H9 (cell line): ENCODE data around the gene MRTO4. TPM values are rescaled to one million over a fixed set of nuclear protein-coding genes. Genes with fewer than 3 reads are reported as not detected.
"Not testable (repeated sequence)": the region's sequence is repeated elsewhere in the genome, so short reads cannot be mapped to it uniquely, and the experiment has no call there.

ENCODE experiments used
- DNase-seq: peaks from one replicate; pipeline ENCODE4 v3.0.0-alpha.2; 2017
- H2AFZ ChIP-seq: one replicate; pipeline ENCODE4 v1.6.1; 2013; ENCODE audit warnings: mild to moderate bottlenecking, low read length, control low read depth, moderate library complexity
- H2AK5ac ChIP-seq: 2 replicates; pipeline ENCODE4 v1.6.1; 2013; ENCODE audit warnings: low read length, control low read depth, mixed read lengths; ENCODE audit not compliant: insufficient read length
- H2BK120ac ChIP-seq: one replicate; pipeline ENCODE4 v1.6.1; 2013; ENCODE audit warnings: low read depth, mild to moderate bottlenecking, low read length, control low read depth, inconsistent platforms; ENCODE audit not compliant: poor library complexity, severe bottlenecking
- H2BK12ac ChIP-seq: 2 replicates; pipeline ENCODE4 v1.6.1; 2013; ENCODE audit warnings: low read length, control low read depth, mixed read lengths, low read depth; ENCODE audit not compliant: insufficient read length
- H2BK15ac ChIP-seq: 2 replicates; pipeline ENCODE4 v1.6.1; 2013; ENCODE audit warnings: low read depth, low read length, control low read depth
- H2BK20ac ChIP-seq: one replicate; pipeline ENCODE4 v1.6.1; 2013; ENCODE audit warnings: low read depth, mild to moderate bottlenecking, low read length, control low read depth, inconsistent platforms; ENCODE audit not compliant: poor library complexity, severe bottlenecking
- H2BK5ac ChIP-seq: 2 replicates; pipeline ENCODE4 v1.6.1; 2013; ENCODE audit warnings: low read length, control low read depth, mixed read lengths; ENCODE audit not compliant: insufficient read length
- H3K14ac ChIP-seq: 2 replicates; pipeline ENCODE4 v1.6.1; 2013; ENCODE audit warnings: low read length, control low read depth; ENCODE audit not compliant: insufficient read depth
- H3K18ac ChIP-seq: 2 replicates; pipeline ENCODE4 v1.6.1; 2013; ENCODE audit warnings: low read depth, mild to moderate bottlenecking, mixed read lengths, low read length, control low read depth; ENCODE audit not compliant: insufficient read length
- H3K23ac ChIP-seq: 2 replicates; pipeline ENCODE4 v1.6.1; 2013; ENCODE audit warnings: low read length, control low read depth, mixed read lengths, low read depth; ENCODE audit not compliant: insufficient read length
- H3K23me2 ChIP-seq: 2 replicates; pipeline ENCODE4 v1.6.1; 2013; ENCODE audit warnings: low read depth, mild to moderate bottlenecking, mixed read lengths, low read length, control low read depth; ENCODE audit not compliant: insufficient read length, poor library complexity, severe bottlenecking
- H3K27ac ChIP-seq: 2 replicates; pipeline ENCODE4 v1.5.1; 2013; ENCODE audit warnings: low read length, control low read depth, mixed read lengths, low read depth; ENCODE audit not compliant: insufficient read length
- H3K27me3 ChIP-seq: 2 replicates; pipeline ENCODE4 v1.6.1; 2013; ENCODE audit warnings: low read length, control low read depth, inconsistent platforms; ENCODE audit not compliant: insufficient read depth
- H3K4ac ChIP-seq: 2 replicates; pipeline ENCODE4 v1.6.1; 2013; ENCODE audit warnings: low read depth, mild to moderate bottlenecking, control low read depth, inconsistent platforms, low read length, moderate library complexity
- H3K4me1 ChIP-seq: 2 replicates; pipeline ENCODE4 v1.6.1; 2013; ENCODE audit warnings: low read length, control low read depth, inconsistent platforms; ENCODE audit not compliant: insufficient read depth
- H3K4me2 ChIP-seq: 2 replicates; pipeline ENCODE4 v1.6.1; 2013; ENCODE audit warnings: low read length, control low read depth, mixed read lengths; ENCODE audit not compliant: insufficient read length, insufficient read depth
- H3K56ac ChIP-seq: 2 replicates; pipeline ENCODE4 v1.6.1; 2013; ENCODE audit warnings: low read depth, mild to moderate bottlenecking, mixed read lengths, low read length, control low read depth; ENCODE audit not compliant: insufficient read length
- H3K79me1 ChIP-seq: 2 replicates; pipeline ENCODE4 v1.6.1; 2013; ENCODE audit warnings: low read depth, mild to moderate bottlenecking, moderate library complexity, low read length, control low read depth, inconsistent platforms; ENCODE audit not compliant: insufficient read depth, poor library complexity, severe bottlenecking
- H3K79me2 ChIP-seq: 2 replicates; pipeline ENCODE4 v1.6.1; 2013; ENCODE audit warnings: low read length, control low read depth, inconsistent platforms; ENCODE audit not compliant: insufficient read depth
- H3K9ac ChIP-seq: 2 replicates; pipeline ENCODE4 v1.6.1; 2013; ENCODE audit warnings: low read length, control low read depth, mixed read lengths; ENCODE audit not compliant: insufficient read length; ENCODE audit errors: extremely low read depth
- H3K9me3 ChIP-seq: one replicate; pipeline ENCODE4 v1.6.1; 2013; ENCODE audit warnings: low read depth, low read length, inconsistent platforms; ENCODE audit not compliant: control insufficient read depth
- H3T11ph ChIP-seq: one replicate; pipeline ENCODE4 v1.6.1; 2013; ENCODE audit warnings: mild to moderate bottlenecking, low read length, control low read depth, inconsistent platforms
- H4K20me1 ChIP-seq: one replicate; pipeline ENCODE4 v1.6.1; 2013; ENCODE audit not compliant: control insufficient read depth, insufficient read length, insufficient read depth
- H4K5ac ChIP-seq: 2 replicates; pipeline ENCODE4 v1.6.1; 2013; ENCODE audit warnings: low read depth, mild to moderate bottlenecking, mixed read lengths, low read length, control low read depth; ENCODE audit not compliant: insufficient read length
- H4K8ac ChIP-seq: replicated peaks from 2 replicates; pipeline ENCODE4 v1.6.1; 2013; ENCODE audit warnings: low read length, control low read depth, mixed read lengths, low read depth; ENCODE audit not compliant: insufficient read length
- H4K91ac ChIP-seq: 2 replicates; pipeline ENCODE4 v1.6.1; 2013; ENCODE audit warnings: low read depth, mild to moderate bottlenecking, moderate library complexity, mixed read lengths, low read length, control low read depth; ENCODE audit not compliant: insufficient read length
- H3K27ac Mint-ChIP-seq, 3 experiments: 2 replicates in 2 of 3; 3 replicates in 1 of 3; pipeline ENCODE4 v1.8.0; 2020 to 2021; ENCODE audit warnings: mixed read lengths in 3 of 3, mild to moderate bottlenecking in 1 of 3, moderate library complexity in 1 of 3
- H3K27me3 Mint-ChIP-seq: 2 replicates; pipeline ENCODE4 v1.8.0; 2021; ENCODE audit warnings: low read depth, mild to moderate bottlenecking, moderate library complexity, mixed read lengths
- H3K36me3 Mint-ChIP-seq, 3 experiments: 2 replicates in 2 of 3; 3 replicates in 1 of 3; pipeline ENCODE4 v1.8.0; 2020 to 2021; ENCODE audit warnings: low read depth in 3 of 3, mixed read lengths in 3 of 3; ENCODE audit not compliant: insufficient read depth in 1 of 3
- H3K4me1 Mint-ChIP-seq, 2 experiments: 2 replicates each; pipeline ENCODE4 v1.8.0; 2020; ENCODE audit warnings: mixed read lengths in 2 of 2
- H3K4me3 Mint-ChIP-seq, 2 experiments: 2 replicates in 1 of 2; 3 replicates in 1 of 2; pipeline ENCODE4 v1.8.0; 2020 to 2021; ENCODE audit warnings: mild to moderate bottlenecking in 2 of 2, mixed read lengths in 2 of 2, moderate library complexity in 1 of 2
- H3K9me3 Mint-ChIP-seq, 2 experiments: 2 replicates in 1 of 2; 3 replicates in 1 of 2; pipeline ENCODE4 v1.8.0; 2020; ENCODE audit warnings: mild to moderate bottlenecking in 2 of 2, mixed read lengths in 2 of 2, moderate library complexity in 1 of 2
- WGBS: extraction: QIAGEN DNeasy Blood & Tissue Kit; methylation state at CpG from one replicate; pipeline ENCODE4 v1.1.7; 2013; ENCODE audit warnings: missing lambda C conversion rate, low lambda C conversion rate, mixed read lengths; ENCODE audit not compliant: insufficient read length; ENCODE audit errors: extremely low coverage; 5-methylcytosine and 5-hydroxymethylcytosine counted together
- total RNA-seq: library from RNA; stranded (reverse); gene quantifications from 2 replicates; pipeline ENCODE4 v1.2.1, GENCODE V29; 2021
- TF ChIP-seq, protein P1 (sequence below): fragments of 200-600 bp; sonication (generic); conservative IDR thresholded peaks from 3 replicates; pipeline ENCODE4 v1.8.0; 2021; ENCODE audit warnings: antibody characterized with exemption, mild to moderate bottlenecking

The MRTO4 gene
- total RNA-seq, 1 experiment from 2014 or later, result 78.3 TPM

DNA sequence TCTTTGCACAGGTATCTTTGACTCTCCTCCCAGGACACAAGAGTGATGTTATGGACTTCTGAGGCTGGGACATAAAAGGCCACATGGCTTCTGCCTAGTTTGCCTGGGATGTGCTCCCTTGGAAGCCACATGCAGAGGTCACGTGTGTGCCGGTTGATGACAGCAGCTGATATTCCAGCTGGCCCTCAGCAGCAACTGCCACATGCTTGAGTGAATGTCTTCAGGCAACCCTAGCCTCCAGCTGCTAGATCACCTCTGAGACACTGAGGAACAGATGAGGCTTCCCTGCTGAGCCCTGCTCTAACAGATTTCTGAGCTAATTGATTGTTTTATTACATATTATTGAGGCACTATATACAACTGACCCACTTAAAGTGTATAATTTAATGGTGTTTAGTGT lies 48.6 kb downstream of the MRTO4 start:
- Mint-ChIP-seq H3K4me3 (no peak overlapping the region), H3K27ac (no peak overlapping the region), H3K9me3 (peaks cover 10 to 18% of the 10 kb centered on the region in 2 experiments), H3K4me1 (no peaks in the 10 kb centered on the region), H3K36me3 (peaks cover 34 to 56% (median 46%) of the 10 kb centered on the region in 3 experiments), H3K27me3 (peaks cover 2% of the 10 kb centered on the region; the same call in 1 of the 2 replicates)
- no peak overlapping the region for H4K5ac ChIP-seq
- H3K27me3 ChIP-seq, result no peaks in the 10 kb centered on the region
- no peak overlapping the region for H3K4ac ChIP-seq
- H2BK12ac ChIP-seq, result no peak overlapping the region
- H4K8ac ChIP-seq, result no peak overlapping the region
- H2BK5ac ChIP-seq, result no peak overlapping the region
- no peak overlapping the region for H3T11ph ChIP-seq
- no peak overlapping the region for H3K18ac ChIP-seq
- no peak overlapping the region for H4K91ac ChIP-seq
- DNase-seq, result no peak
- H3K4me2 ChIP-seq, result no peak overlapping the region
- H3K27ac ChIP-seq, result no peak overlapping the region
- peaks cover 6% of the 10 kb centered on the region for H3K9me3 ChIP-seq
- no peaks in the 10 kb centered on the region; the same call in 1 of the 2 replicates for H3K79me2 ChIP-seq
- H3K79me1 ChIP-seq, result no peaks in the 10 kb centered on the region
- H2AK5ac ChIP-seq, result no peak overlapping the region
- H3K4me1 ChIP-seq, result no peaks in the 10 kb centered on the region
- H3K56ac ChIP-seq, result no peak overlapping the region
- TF ChIP-seq, protein P1, sequence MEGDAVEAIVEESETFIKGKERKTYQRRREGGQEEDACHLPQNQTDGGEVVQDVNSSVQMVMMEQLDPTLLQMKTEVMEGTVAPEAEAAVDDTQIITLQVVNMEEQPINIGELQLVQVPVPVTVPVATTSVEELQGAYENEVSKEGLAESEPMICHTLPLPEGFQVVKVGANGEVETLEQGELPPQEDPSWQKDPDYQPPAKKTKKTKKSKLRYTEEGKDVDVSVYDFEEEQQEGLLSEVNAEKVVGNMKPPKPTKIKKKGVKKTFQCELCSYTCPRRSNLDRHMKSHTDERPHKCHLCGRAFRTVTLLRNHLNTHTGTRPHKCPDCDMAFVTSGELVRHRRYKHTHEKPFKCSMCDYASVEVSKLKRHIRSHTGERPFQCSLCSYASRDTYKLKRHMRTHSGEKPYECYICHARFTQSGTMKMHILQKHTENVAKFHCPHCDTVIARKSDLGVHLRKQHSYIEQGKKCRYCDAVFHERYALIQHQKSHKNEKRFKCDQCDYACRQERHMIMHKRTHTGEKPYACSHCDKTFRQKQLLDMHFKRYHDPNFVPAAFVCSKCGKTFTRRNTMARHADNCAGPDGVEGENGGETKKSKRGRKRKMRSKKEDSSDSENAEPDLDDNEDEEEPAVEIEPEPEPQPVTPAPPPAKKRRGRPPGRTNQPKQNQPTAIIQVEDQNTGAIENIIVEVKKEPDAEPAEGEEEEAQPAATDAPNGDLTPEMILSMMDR, result no peak
- H3K23me2 ChIP-seq, result no peaks in the 10 kb centered on the region
- no CpG with 5 or more reads among the region's 2 CpGs for WGBS
- H3K14ac ChIP-seq, result no peak overlapping the region
- H2BK20ac ChIP-seq, result no peak overlapping the region
- H4K20me1 ChIP-seq, result no peaks in the 10 kb centered on the region
- no peak overlapping the region for H3K23ac ChIP-seq
- H3K9ac ChIP-seq, result no peak overlapping the region
- no peak overlapping the region for H2AFZ ChIP-seq
- no peak overlapping the region for H2BK15ac ChIP-seq
- H2BK120ac ChIP-seq, result no peak overlapping the region

GRCh38 chr1:19304081-19304480 lies 52.5 kb downstream of the MRTO4 start:
- not testable (repeated sequence) for H3K4me1 ChIP-seq, H3K9me3 Mint-ChIP-seq, H2BK15ac ChIP-seq, H4K5ac ChIP-seq, H3K56ac ChIP-seq, H3K4me1 Mint-ChIP-seq, H3K27me3 Mint-ChIP-seq, H3K27me3 ChIP-seq, H3K4ac ChIP-seq, H3K23ac ChIP-seq, H2BK12ac ChIP-seq, H2BK120ac ChIP-seq, H3K4me2 ChIP-seq, H3K79me2 ChIP-seq, H3T11ph ChIP-seq, H2AFZ ChIP-seq, H3K9ac ChIP-seq, H2AK5ac ChIP-seq, H3K27ac ChIP-seq, H3K79me1 ChIP-seq, H2BK20ac ChIP-seq, H4K91ac ChIP-seq, H3K23me2 ChIP-seq, H4K8ac ChIP-seq, H3K9me3 ChIP-seq, DNase-seq, H4K20me1 ChIP-seq, H3K14ac ChIP-seq, H2BK5ac ChIP-seq, H3K18ac ChIP-seq, H3K4me3 Mint-ChIP-seq
- H3K27ac Mint-ChIP-seq, result 0 out of 7 replicates have a peak overlapping the region, but pooled peaks of 1 of the 3 experiments have one; percentile 20
- H3K36me3 Mint-ChIP-seq, result peaks cover 31 to 76% (median 61%) of the 10 kb centered on the region in 3 experiments
- WGBS, result no CpG with 5 or more reads among the region's 10 CpGs
